Karpas-422 (cell line): ENCODE data around the gene PSKH1. TPM values are rescaled to one million over a fixed set of nuclear protein-coding genes. Genes with fewer than 3 reads are reported as not detected.
"Not testable (repeated sequence)": the region's sequence is repeated elsewhere in the genome, so short reads cannot be mapped to it uniquely, and the experiment has no call there.

ENCODE experiments used
- DNase-seq: peaks from one replicate; pipeline ENCODE4 v3.0.0-alpha.2; 2015
- H2AFZ ChIP-seq: fragments of 200-600 bp; sonication (generic); 2 replicates; pipeline ENCODE4 v1.6.1; 2014; ENCODE audit warnings: antibody characterized with exemption, low read length, mixed read lengths
- H3K27ac ChIP-seq: fragments of 200-600 bp; sonication (generic); 2 replicates; pipeline ENCODE4 v1.5.1; 2014; ENCODE audit warnings: mild to moderate bottlenecking, low read length, moderate library complexity
- H3K27me3 ChIP-seq: fragments of 200-600 bp; sonication (generic); 2 replicates; pipeline ENCODE4 v1.6.1; 2014; ENCODE audit warnings: low read length, mixed read lengths
- H3K36me3 ChIP-seq: fragments of 200-600 bp; sonication (generic); 2 replicates; pipeline ENCODE4 v1.6.1; 2014; ENCODE audit warnings: low read length, mixed read lengths; ENCODE audit not compliant: insufficient read depth
- H3K4me1 ChIP-seq: fragments of 200-600 bp; sonication (generic); 2 replicates; pipeline ENCODE4 v1.6.1; 2014; ENCODE audit warnings: mild to moderate bottlenecking, low read length, mixed read lengths
- H3K4me2 ChIP-seq: fragments of 200-600 bp; sonication (generic); 2 replicates; pipeline ENCODE4 v1.6.1; 2014; ENCODE audit warnings: low read length, low read depth, mild to moderate bottlenecking; ENCODE audit not compliant: poor library complexity, severe bottlenecking
- H3K4me3 ChIP-seq: fragments of 200-600 bp; sonication (generic); 2 replicates; pipeline ENCODE4 v1.5.1; 2014; ENCODE audit warnings: mild to moderate bottlenecking, antibody characterized with exemption, low read length, mixed read lengths
- H3K79me2 ChIP-seq: fragments of 200-600 bp; sonication (generic); 2 replicates; pipeline ENCODE4 v1.6.1; 2014; ENCODE audit warnings: mild to moderate bottlenecking, low read length, mixed read lengths
- H3K9ac ChIP-seq: fragments of 200-600 bp; sonication (generic); 2 replicates; pipeline ENCODE4 v1.6.0; 2014; ENCODE audit warnings: low read length
- H3K9me2 ChIP-seq: fragments of 200-600 bp; sonication (generic), shearing (Covaris generic); replicated peaks from 2 replicates; pipeline ENCODE4 v1.6.0; 2014; ENCODE audit warnings: mild to moderate bottlenecking, low read length, moderate library complexity; ENCODE audit not compliant: insufficient read depth
- H3K9me3 ChIP-seq: fragments of 300-700, 200-600 bp; sonication (generic); 2 replicates; pipeline ENCODE4 v1.6.1; 2014; ENCODE audit warnings: low read length, mixed read lengths
- H4K20me1 ChIP-seq: fragments of 200-600 bp; sonication (generic); 2 replicates; pipeline ENCODE4 v1.6.1; 2014; ENCODE audit warnings: mild to moderate bottlenecking, antibody characterized with exemption, low read length, low read depth; ENCODE audit not compliant: insufficient read depth
- total RNA-seq: library from RNA; depleted of rRNA; stranded (reverse); fragments of >200 nt; shearing (Covaris generic); gene quantifications from 2 replicates; pipeline ENCODE4 v1.2.3, GENCODE V29; 2014; ENCODE audit warnings: low replicate concordance

The PSKH1 gene
- total RNA-seq, 1 experiment from 2014 or later: 7.2 TPM

GRCh38 chr16:67862623-67863583 is 30.2 kb upstream of the PSKH1 start:
- peaks cover 20% of the 10 kb centered on the region for H3K4me1 ChIP-seq
- H3K27ac ChIP-seq: no peak overlapping the region
- H3K4me3 ChIP-seq: no peak overlapping the region
- no peaks in the 10 kb centered on the region for H3K27me3 ChIP-seq
- no peak overlapping the region for H3K4me2 ChIP-seq
- peaks cover 13% of the 10 kb centered on the region; the same call in 1 of the 2 replicates for H3K36me3 ChIP-seq
- H3K79me2 ChIP-seq: peaks cover 70% of the 10 kb centered on the region
- no peak overlapping the region for H3K9ac ChIP-seq
- no peaks in the 10 kb centered on the region for H3K9me3 ChIP-seq
- H3K9me2 ChIP-seq: no peaks in the 10 kb centered on the region
- DNase-seq: no peak
- peaks cover 24% of the 10 kb centered on the region for H4K20me1 ChIP-seq
- H2AFZ ChIP-seq: no peak overlapping the region

- Histone ChIP-seq H3K4me1 (peaks cover 19% of the 10 kb centered on the region), H4K20me1 (peaks cover 24% of the 10 kb centered on the region), H3K79me2 (peaks cover 58% of the 10 kb centered on the region), H3K36me3 (peaks cover 18% of the 10 kb centered on the region; the same call in 1 of the 2 replicates)
- H2AFZ ChIP-seq, H3K9me3 ChIP-seq, H3K27me3 ChIP-seq, H3K4me3 ChIP-seq, DNase-seq, H3K9me2 ChIP-seq, H3K27ac ChIP-seq, H3K9ac ChIP-seq, H3K4me2 ChIP-seq: not testable (repeated sequence)
These were observed 29.0 kb upstream of the PSKH1 start for GRCh38 chr16:67864044-67864443.

GRCh38 chr16:67864594-67864993 is 28.5 kb upstream of the PSKH1 start:
- H2AFZ ChIP-seq: no peak overlapping the region
- peaks cover 15% of the 10 kb centered on the region for H3K4me1 ChIP-seq
- H3K36me3 ChIP-seq: peaks cover 18% of the 10 kb centered on the region; the same call in 1 of the 2 replicates
- DNase-seq: no peak
- no peaks in the 10 kb centered on the region for H3K9me3 ChIP-seq
- H4K20me1 ChIP-seq: peaks cover 24% of the 10 kb centered on the region
- H3K9ac ChIP-seq: no peak overlapping the region
- no peak overlapping the region for H3K4me3 ChIP-seq
- no peak overlapping the region for H3K4me2 ChIP-seq
- no peak overlapping the region for H3K27ac ChIP-seq
- H3K79me2 ChIP-seq: peaks cover 53% of the 10 kb centered on the region
- no peaks in the 10 kb centered on the region for H3K27me3 ChIP-seq
- no peaks in the 10 kb centered on the region for H3K9me2 ChIP-seq

- no peak overlapping the region for H3K4me3 ChIP-seq
- H3K79me2 ChIP-seq: peaks cover 46% of the 10 kb centered on the region
- no peaks in the 10 kb centered on the region for H3K9me2 ChIP-seq
- peak; percentile 61 for DNase-seq
- no peak overlapping the region for H3K9ac ChIP-seq
- no peak overlapping the region for H3K27ac ChIP-seq
- H2AFZ ChIP-seq: no peak overlapping the region
- no peaks in the 10 kb centered on the region for H3K27me3 ChIP-seq
- H3K4me1 ChIP-seq: peaks cover 8% of the 10 kb centered on the region
- H3K4me2 ChIP-seq: no peak overlapping the region
- peaks cover 21% of the 10 kb centered on the region; the same call in 1 of the 2 replicates for H3K36me3 ChIP-seq
- peaks cover 24% of the 10 kb centered on the region for H4K20me1 ChIP-seq
- no peaks in the 10 kb centered on the region for H3K9me3 ChIP-seq
These were observed 27.7 kb upstream of the PSKH1 start for GRCh38 chr16:67865318-67865717.

GRCh38 chr16:67868290-67868689 is 24.8 kb upstream of the PSKH1 start:
- DNase-seq: no peak
- Histone ChIP-seq H3K27ac (no peak overlapping the region), H3K36me3 (peaks cover 24% of the 10 kb centered on the region; the same call in 1 of the 2 replicates), H3K9me2 (no peaks in the 10 kb centered on the region), H3K4me3 (no peak overlapping the region), H3K79me2 (peaks cover 20% of the 10 kb centered on the region), H3K4me1 (peaks cover 8% of the 10 kb centered on the region), H2AFZ (no peak overlapping the region), H3K9ac (no peak overlapping the region), H3K27me3 (no peaks in the 10 kb centered on the region), H3K9me3 (no peaks in the 10 kb centered on the region), H3K4me2 (no peak overlapping the region), H4K20me1 (peaks cover 8% of the 10 kb centered on the region; the same call in 1 of the 2 replicates)

- H3K79me2 ChIP-seq: peaks cover 22% of the 10 kb centered on the region
- H3K27me3 ChIP-seq: no peaks in the 10 kb centered on the region
- H3K9ac ChIP-seq: no peak overlapping the region
- H3K4me3 ChIP-seq: no peak overlapping the region
- DNase-seq: no peak
- H3K36me3 ChIP-seq: peaks cover 21% of the 10 kb centered on the region; the same call in 1 of the 2 replicates
- H3K4me2 ChIP-seq: no peak overlapping the region
- no peaks in the 10 kb centered on the region for H3K9me3 ChIP-seq
- H4K20me1 ChIP-seq: peaks cover 15% of the 10 kb centered on the region; the same call in 1 of the 2 replicates
- peaks cover 18% of the 10 kb centered on the region for H3K4me1 ChIP-seq
- no peaks in the 10 kb centered on the region for H3K9me2 ChIP-seq
- no peak overlapping the region for H3K27ac ChIP-seq
- no peak overlapping the region for H2AFZ ChIP-seq
These were observed 23.4 kb upstream of the PSKH1 start for GRCh38 chr16:67869653-67870052.

GRCh38 chr16:67871256-67871655 is 21.8 kb upstream of the PSKH1 start:
- Histone ChIP-seq H2AFZ (no peak overlapping the region), H3K9me2 (no peaks in the 10 kb centered on the region), H3K9ac (no peak overlapping the region), H3K4me1 (peaks cover 24% of the 10 kb centered on the region), H3K27ac (no peak overlapping the region), H3K27me3 (no peaks in the 10 kb centered on the region), H3K4me3 (no peak overlapping the region), H4K20me1 (peaks cover 16% of the 10 kb centered on the region; the same call in 1 of the 2 replicates), H3K4me2 (no peak overlapping the region), H3K79me2 (peaks cover 34% of the 10 kb centered on the region), H3K36me3 (peaks cover 17% of the 10 kb centered on the region; the same call in 1 of the 2 replicates), H3K9me3 (no peaks in the 10 kb centered on the region)
- no peak for DNase-seq

GRCh38 chr16:67872131-67872630 is 20.9 kb upstream of the PSKH1 start:
- peak overlapping the region; percentile 91 for H3K9ac ChIP-seq
- no peak overlapping the region for H2AFZ ChIP-seq
- peak overlapping the region; percentile 74; the same call in 1 of the 2 replicates for H3K4me3 ChIP-seq
- H3K9me2 ChIP-seq: no peaks in the 10 kb centered on the region
- H3K36me3 ChIP-seq: peaks cover 27% of the 10 kb centered on the region; the same call in 1 of the 2 replicates
- peak; percentile 48 for DNase-seq
- peaks cover 24% of the 10 kb centered on the region for H3K4me1 ChIP-seq
- H3K79me2 ChIP-seq: peaks cover 38% of the 10 kb centered on the region
- peaks cover 16% of the 10 kb centered on the region; the same call in 1 of the 2 replicates for H4K20me1 ChIP-seq
- peak overlapping the region; percentile 75 for H3K4me2 ChIP-seq
- no peaks in the 10 kb centered on the region for H3K9me3 ChIP-seq
- no peak overlapping the region for H3K27ac ChIP-seq
- no peaks in the 10 kb centered on the region for H3K27me3 ChIP-seq
